ENCODE data around the gene NUDT19.
"Not testable (repeated sequence)": the region's sequence is repeated elsewhere in the genome, so short reads cannot be mapped to it uniquely, and the experiment has no call there.

Gene NUDT19

DNA sequence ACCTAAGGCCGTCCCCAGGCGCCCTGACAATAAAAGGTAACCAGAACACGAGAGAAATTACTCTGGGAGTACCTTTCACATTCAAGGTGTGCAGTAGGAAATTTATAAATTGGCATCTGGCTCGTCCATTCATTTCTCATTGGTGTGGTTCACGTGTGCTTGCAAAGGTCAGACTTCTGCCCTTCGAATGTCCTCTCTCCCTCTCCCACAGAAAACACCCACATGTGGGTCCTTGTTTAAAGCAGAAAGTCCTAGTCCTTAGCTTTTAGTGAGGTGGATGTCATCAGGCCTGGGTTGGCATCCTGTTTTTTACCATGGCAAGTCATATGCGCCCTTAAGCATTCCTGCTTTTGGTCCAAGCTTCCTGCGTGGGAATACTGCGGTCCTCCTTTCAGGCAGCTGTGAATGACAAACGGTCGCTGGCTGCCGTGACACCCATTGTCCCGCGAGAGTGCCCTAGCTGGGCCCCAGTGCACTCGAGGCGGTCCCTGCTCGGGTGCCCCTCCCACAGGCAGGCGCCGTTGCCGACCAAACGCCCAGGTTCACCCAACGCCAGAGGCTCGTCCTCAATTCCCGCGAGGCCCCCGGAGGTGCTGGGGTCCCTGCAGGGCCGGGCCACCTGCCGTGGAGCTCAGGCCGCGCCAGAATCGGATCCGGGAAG, at the start of gene NUDT19:
Gene NUDT19, plus strand, starts transcription at position 531 of the 661 bp plus-strand sequence. CDS start 140 bp downstream, outside the sequence.
- peak; percentile 80 for DNase-seq (ENCODE audit: low spot score)

DNA sequence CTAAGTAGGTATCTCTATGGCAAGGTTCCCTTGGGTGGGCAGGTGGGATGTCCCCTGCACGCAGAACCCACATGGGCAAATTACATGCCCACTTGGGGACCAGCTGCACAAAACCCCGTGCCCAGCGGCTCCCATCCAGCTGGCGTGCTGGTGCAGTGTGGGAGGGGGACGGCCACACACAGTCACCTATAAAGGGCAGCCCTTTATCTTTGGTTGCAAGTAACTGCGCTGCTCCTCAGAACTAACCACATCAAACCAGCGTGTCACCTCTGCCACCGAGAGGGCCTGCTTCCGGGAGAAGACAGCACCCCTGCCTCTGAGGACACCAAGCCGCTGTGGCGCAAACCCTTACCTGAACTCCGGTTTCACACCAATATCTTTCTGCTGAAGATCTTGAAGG, 48.9 kb upstream of the NUDT19 start:
- no peak for DNase-seq (ENCODE audit: low spot score)

DNA sequence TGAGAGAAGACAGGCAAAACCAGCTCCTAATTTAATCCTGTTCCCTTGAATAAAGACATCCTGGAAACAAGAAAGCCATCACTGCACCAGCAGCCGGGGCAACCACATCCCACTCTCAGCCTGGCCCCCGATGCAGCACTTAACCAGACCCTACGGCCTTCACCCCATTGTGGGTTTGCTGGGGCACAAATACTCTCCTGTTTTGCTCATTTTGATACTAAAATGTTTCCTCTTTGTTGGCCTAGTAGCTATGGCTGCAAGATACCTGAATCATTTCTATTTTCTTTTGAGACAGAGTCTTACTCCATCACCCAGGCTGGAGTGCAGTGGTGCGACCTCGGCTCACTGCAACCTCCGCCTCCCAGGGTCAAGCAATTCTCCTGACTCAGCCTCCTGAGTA, 45.1 kb upstream of the NUDT19 start:
- no peak for DNase-seq (ENCODE audit: low spot score)

DNA sequence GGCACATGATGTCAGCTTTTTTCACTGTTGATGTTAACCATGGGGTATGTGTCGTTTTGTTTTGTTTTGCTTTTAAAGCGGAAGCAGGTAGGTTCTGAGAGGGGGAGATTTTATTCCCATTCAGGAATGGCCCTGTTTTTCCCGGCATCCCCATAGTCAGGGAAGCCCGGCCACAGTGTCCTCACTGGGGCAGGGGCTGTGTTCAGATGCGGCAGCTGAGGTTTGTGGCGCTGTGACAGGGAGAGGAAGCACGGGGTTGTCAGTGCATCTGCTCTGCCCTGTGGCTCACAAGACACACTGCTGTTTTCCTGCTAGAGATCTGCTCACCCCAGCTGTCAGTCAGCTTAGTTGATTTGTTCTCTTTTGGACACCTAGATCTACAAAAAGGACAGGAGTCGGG, 44.3 kb upstream of the NUDT19 start:
- no peak for DNase-seq (ENCODE audit: low spot score)

DNA sequence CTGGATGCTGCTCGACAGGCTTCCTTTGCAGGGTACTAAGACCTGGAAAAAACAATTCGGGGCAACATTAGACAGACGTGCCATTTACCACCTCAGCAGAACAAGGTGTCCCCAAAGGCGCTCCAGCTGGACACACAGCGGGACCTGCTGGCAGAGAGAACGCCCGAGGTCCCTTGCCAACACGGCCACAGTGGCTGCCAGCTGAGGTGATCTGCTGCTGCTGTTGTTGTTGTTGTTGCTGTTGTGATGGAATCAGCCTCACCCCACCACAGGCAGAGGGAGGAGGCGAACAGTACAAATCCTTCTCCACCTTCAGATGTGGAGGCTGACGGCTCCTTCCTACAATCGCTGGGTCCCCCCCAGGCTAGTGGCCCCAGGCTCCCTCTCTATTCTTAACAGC, 41.9 kb upstream of the NUDT19 start:
- no peak for DNase-seq (ENCODE audit: low spot score)

DNA sequence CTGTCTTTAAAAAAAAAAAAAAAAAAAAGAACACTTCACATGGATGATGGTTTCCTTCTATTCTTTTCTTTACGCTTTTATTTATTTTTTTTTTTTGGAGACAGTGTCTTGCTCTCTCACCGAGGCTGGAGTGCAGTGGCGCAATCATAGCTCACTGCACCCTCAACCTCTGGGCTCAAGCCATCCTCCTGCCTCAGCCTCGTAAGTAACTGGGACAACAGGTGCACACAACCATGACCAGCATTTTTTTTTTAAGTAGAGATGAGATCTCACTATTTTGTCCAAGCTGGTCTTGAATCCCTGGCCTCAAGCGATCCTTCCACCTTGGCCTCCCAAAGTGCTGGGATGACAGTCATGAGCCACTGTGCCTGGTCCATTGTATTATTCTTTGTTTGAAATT, 41.0 kb upstream of the NUDT19 start:
- DNase-seq (ENCODE audit: low spot score) = no peak

DNA sequence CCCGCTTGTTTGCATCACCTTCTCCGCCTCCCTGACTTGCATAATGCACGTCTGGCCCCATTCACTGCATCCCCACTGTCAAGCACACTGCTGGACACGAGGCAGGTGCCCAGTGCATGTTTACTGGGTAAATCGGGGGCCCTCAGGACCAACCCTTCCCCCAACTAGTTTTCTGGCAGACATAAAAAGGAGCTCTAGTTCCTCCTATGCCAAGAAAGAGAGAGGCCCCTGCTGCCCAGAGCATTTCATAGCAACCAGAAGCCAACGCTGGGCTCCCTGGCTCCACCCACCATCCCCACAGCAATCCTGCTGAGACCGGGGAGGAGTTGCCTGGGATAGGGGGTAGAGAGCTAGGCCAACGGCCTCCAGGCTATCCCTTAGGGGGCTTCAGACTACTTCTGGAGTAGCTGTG, 39.9 kb upstream of the NUDT19 start:
- no peak for DNase-seq (ENCODE audit: low spot score)

DNA sequence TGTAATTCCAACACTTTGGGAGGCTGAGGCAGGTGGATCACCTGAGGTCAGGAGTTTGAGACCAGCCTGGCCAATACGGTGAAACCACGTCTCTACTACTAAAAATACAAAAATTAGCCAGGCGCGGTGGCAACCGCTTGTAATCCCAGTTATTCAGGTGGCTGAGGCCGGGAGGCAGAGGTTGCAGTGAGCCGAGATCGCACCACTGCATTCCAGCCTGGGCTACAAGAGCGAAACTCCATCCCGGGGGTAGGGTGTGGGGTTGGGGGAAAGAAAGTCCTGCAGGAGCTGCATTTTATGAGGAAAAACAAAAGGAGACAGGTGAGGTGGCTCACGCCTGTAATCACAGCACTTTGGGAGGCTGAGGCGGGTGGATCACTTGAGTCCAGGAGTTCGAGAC, 39.3 kb upstream of the NUDT19 start:
- not testable (repeated sequence) for DNase-seq (ENCODE audit: low spot score)

DNA sequence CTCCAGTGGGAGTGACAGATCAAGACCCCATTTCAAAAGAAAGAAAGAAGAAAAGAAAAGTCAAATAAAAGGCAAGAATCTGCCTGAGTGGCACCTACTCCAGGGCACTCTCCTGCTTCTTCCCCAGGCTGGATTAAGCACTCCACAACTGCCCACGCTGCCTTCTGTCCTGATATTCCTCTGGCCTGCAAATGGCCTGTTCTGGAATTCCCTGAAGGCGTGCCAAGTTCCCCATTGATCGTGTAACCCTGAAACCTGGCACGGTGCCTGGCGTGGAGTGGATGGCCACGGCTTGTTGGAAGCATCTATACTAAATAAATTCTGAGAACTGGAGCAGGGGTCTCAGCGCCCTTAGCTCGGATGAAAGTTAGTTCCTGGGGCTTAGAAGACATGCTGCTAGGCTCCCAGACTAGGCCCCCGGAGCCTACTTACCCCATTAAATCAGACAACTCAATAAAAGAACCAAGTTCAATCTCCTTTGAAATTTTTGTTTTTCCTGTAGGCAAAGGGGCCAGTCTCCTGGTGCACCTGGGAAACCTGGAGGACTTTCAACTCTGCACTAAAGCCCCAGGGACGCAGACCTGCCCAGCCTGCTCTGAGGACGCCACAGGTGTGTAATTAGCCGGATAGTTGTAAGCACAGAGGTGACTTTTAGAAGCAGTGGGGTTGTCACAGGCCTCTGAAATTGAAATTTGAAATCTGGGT, 38.6 kb upstream of the NUDT19 start:
- no peak for DNase-seq (ENCODE audit: low spot score)

DNA sequence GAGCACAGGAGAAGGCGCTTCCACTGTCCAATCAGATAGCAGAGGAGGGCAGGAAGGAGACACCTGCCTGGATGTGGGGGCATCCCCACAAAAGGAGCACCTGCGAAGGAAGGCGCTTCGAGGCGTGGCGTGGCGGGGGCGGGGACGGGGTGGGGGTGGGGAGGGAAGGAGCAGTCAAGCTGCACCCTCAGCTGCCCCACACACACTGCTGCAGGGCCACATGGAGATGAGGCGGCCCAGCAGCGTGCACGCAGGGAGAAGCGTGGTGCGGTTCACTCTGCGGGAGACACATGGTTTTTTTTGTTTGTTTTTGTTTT, 38.1 kb upstream of the NUDT19 start:
- DNase-seq (ENCODE audit: low spot score) = no peak

DNA sequence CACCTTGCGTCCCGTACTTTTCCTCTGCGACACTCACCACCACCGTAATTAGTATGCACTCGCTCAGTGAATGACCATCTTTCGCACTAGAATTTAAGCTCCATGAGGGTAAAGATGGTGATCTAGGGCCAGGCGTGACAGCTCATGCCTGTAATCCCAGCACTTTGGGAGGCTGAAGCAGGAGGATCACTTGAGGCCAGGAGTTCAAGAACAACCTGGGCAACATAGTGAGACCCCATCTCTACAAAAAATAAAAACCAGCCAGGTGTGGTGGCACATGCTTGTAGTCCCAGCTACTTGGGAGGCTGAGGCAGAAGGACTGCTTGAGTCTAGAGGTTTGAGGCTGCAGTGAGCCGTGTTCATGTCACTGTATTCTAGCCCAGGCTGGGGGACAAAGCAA, 35.2 kb upstream of the NUDT19 start:
- DNase-seq (ENCODE audit: low spot score) = not testable (repeated sequence)

DNA sequence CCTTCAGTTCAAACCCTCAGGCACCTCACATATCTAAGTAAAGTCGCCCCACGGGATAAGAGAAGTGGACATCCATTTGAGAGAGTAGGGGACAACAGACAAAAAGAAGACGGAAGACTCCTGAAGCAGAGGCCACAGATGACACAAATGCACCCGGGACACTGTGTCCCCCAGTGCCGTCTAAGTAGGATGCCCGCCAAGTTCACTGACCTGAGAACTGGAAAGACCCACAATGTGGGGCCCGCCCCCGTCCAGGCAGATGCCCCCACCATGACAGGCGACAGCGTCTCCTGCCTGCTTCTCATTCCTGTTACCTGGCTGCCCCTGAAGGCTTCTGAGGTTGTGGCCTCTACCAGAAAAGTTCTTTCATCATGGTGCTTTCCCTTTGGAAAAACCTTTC, 33.5 kb upstream of the NUDT19 start:
- DNase-seq (ENCODE audit: low spot score) = no peak

DNA sequence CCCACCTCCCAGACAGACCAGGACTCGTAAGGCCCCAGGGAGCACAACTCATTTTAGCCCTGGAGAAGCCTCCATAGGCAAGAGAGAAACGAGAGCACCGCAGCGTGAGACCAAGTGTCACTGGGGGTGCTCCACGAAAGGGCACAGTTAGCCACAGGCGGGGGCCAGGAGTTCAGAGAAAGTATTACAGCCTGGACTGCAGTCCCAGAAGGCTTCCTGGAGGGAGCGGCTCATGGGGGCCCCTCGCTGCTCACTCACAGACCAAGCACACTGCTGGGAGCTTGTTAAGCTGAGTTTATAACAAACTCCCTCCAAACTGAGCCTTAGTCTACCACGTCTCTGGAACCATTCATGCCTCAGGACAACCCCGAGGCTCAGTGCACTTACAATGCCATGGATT, 33.1 kb upstream of the NUDT19 start:
- DNase-seq (ENCODE audit: low spot score) = no peak

DNA sequence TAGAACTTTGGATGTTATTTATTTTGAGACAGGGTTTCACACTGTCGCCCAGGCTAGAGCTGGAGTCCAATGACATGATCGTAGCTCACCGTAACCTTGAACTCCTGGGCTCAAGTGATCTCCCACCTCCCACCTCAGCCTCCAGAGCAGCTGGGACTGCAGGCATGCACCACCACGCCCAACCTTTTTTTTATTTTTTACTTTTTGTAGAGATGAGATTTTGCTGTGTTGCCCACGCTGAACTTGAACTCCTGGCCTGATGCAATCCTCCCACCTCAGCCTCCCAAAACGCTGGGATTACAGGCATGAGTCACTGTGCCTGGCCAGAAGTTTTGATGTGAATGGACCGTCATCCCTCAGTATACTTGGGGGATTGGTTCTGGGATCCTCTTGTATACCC, 30.3 kb upstream of the NUDT19 start:
- DNase-seq (ENCODE audit: low spot score) = no peak

DNA sequence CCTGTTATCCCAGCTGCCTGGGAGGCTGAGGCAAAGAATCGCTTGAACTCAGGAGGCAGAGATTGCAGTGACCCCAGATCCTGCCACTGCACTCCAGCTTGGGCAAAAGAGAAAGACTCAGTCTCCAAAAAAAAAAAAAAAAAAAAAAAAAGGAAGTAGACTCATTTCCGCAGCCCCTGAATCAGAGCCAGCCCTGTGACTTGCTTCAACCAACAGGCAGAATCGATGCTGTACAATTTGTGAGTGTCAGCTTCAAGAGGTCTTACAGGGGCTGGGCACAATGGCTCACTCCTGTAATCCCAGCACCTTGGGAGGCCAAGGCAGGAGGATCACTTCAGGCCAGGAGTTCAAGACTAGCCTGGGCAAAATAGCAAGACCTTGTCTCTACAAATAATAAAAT, 29.4 kb upstream of the NUDT19 start:
- peak; percentile 16 for DNase-seq (ENCODE audit: low spot score)

DNA sequence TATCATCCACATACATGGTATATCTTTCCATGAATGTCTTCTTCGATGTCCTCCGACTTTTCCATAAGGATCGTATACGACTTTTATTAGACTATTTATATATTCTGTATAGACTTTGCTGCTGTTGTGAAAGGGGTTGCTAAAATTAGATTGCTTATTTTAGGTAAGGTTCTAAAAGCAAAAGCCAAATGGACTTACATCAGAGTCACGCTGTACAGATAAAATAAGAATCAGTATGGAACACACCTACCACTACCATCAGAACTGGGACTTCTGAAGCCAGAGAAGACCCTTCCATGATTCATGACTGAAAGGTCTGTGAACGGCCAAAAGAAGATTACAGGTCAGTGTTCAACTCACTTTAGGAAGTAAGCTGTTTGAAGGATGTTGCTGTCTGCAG, 25.5 kb upstream of the NUDT19 start:
- no peak for DNase-seq (ENCODE audit: low spot score)

DNA sequence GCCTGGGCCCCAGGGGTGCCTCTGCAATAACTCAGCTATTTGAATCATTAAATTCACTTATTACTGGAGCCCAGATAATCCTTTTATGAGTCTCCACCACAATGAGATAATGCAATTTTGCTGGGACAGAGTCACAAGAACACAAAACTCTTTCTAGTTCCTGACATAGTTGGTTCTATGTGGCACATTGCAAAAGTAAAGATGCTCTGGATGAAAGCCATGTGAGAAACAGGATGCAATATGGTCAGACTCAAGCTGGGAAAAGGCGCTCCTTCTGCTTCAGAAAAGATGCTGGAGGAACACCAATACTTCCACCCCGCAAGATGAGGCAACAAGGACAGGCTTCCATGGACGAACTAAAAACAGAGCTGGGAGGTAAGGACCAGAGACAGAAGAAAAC, 22.3 kb upstream of the NUDT19 start:
- DNase-seq (ENCODE audit: low spot score) = no peak

DNA sequence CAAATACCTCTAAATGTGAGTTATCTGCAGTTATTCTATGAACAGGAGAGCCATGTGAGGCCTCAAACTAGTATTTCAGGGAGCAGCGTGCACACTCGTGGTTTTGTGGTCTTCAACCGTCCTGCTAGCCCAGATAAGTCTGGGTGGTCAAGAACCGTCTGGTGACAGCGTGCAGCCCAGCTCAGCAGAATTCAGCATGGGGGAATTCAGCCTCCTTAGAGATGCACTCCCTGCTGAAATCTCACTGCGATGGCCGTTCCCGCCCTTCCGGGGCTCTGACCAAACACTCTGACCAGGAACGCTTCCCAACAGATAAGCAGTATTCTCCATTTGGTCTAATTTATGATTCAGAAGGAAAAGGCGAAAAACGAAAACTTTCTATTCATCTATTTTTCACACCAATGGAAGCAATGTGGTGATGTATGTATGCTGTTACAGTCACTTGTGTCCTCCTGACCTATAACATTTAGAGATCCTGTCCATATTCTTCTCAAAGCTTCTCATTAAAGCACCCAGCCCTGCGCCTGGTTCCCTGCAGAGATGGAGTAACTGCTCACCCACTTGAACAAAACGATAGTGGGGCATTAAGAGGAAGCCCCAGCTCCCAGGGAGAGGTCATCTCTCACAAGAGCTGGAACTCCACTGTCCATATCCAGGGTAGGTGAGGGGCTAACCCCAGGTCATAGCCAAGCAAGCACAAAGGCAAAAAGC, 19.6 kb upstream of the NUDT19 start:
- no peak for DNase-seq (ENCODE audit: low spot score)

DNA sequence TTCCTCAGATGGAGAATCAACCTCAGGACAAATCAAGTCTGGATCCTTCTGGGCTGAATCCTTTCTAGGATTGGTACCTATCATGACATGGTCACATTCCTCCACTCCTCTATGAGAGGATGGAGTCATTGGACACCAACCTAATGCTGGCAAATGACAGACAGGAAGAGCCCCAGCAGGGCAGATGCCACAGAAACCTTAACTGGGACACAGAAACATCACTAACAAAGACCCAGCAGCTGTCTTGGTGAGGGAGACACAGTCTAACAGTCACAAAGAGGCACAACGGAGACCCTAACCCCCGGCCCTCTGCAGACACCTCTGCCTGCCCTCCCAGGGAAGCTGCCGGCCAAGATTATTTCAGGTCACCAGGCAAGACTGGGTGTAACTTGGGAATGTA, 18.8 kb upstream of the NUDT19 start:
- DNase-seq (ENCODE audit: low spot score) = no peak

DNA sequence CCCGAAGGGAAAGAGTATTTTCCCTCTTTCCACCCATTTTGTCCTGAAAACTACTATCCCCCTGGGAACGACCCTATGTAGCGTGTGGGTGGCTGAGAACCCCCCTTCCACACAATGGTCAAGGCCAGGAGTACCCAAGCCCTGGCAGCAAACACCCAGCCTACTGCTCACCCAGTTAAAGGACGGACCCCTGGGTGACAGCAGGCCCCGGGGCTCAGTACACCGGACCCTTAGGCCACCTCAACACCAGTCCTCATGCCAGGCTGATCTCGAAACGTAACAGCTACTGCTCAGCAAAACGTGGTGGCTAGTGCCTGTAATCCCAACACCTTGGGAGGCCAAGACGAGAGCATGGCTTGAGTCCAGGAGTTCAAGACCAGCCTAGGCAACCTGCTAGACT, 18.0 kb upstream of the NUDT19 start:
- no peak for DNase-seq (ENCODE audit: low spot score)

DNA sequence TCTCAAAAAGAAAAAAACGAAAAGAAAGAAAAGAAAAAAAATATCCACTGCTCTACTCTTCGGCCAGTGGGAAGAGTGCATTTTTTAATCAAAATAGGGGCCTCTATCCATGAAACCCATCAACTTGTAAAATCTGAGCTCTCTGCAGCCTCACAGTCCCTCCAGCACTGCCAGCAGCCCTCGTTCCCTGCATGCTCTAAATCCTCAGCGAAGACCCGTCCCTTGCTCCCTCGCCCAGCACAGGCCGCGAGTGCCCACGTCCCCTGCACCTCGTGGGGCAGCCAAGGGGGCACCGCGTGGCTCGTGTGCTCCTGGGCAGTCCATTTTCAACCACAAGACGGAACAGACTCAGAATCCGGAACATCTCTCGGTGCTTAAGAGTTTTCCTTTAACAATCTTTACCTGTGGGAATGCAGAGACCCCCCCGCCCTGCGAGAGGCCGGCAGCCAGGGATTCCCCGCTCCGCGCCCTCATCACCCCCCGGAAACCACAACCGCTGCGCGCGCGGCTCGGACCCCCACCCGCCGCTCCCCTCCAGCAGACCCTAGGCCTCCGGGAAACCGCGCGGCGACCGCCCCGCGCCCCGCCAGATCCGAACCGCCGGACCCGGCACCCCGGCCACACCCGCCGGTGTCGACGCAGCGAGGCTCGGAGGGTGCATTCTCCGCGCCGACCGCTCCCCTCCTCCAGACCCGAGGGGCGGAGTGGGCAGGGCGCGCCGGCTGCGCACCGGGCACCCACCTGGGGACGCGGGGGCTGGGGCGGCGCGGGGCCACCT, 17.3 kb upstream of the NUDT19 start:
- DNase-seq (ENCODE audit: low spot score) = peak; percentile 18

DNA sequence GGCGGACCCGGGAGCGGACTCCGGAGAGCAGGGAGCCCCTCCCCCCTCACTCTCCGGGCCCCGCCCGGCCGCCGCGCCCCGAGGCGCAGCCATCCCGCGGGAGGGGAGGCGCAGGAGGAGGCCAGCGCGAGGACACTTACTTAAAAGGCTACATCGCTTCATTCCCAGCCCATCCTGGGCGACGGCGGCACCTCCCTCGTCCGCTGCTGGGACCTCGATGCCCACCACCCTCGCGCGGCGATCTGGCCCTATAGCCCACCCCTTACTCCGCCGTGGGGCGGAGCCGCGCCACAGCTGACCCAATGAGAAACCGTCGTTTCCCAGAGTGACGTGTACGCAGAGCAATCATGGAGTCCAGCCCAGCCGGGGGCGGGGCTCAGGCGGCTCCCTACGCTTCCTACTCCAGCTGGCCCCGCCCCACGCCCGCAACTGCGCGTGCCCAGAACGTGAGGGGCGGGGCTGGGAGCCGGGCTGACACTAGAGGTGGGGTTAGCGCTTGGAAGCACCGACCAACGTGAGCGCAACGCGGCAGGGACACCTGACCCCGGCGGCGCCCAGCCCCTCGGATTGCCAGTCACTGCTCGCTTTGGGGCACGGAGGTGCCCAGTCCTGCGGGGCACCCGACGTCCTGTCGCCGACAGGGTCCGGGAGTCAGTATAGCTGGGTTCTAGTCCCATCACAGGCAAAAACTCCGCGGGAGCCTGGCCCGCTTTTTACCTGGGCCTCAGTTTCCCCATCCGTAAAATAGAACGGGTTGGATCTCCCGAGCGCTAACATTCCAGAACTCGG, 16.5 kb upstream of the NUDT19 start, which contains the start of gene ANKRD27:
Gene ANKRD27, minus strand, starts transcription at position 250 of the 789 bp plus-strand sequence. CDS start 16,165 bp downstream, outside the sequence.
- peak; percentile 99 for DNase-seq (ENCODE audit: low spot score)

Data from NAMALWA (cell line).